NCI-H82 treated with DMSO at 0.1 percent for 48 hours (cell line): ENCODE results near the gene UQCRH.
"Not testable (repeated sequence)": the region's sequence is repeated elsewhere in the genome, so short reads cannot be mapped to it uniquely, and the experiment has no call there.

Source experiments
- DNase-seq: peaks from one replicate; lab custom pipeline; 2025; ENCODE audit not compliant: unreplicated experiment; lab: John Stamatoyannopoulos, UW

UQCRH gene

GRCh38 chr1:46298387-46298786 is 5.1 kb upstream of the UQCRH start:
- no peak for DNase-seq

- DNase-seq = no peak
Measured at GRCh38 chr1:46300673-46301405, 2.7 kb upstream of the UQCRH start.

GRCh38 chr1:46301406-46301807 is 2.1 kb upstream of the UQCRH start:
- DNase-seq = no peak

- no peak for DNase-seq
Measured at GRCh38 chr1:46301808-46302640, 1.5 kb upstream of the UQCRH start.

- no peak for DNase-seq
Measured at GRCh38 chr1:46302641-46303037, 859 bp upstream of the UQCRH start.

- no peak for DNase-seq
Measured at GRCh38 chr1:46303872-46304326, 401 bp downstream of the UQCRH start.

- no peak for DNase-seq
Measured at GRCh38 chr1:46306159-46306530, 2.6 kb downstream of the UQCRH start.

GRCh38 chr1:46309401-46310159 is 6.1 kb downstream of the UQCRH start:
- DNase-seq = no peak

- no peak for DNase-seq
Measured at GRCh38 chr1:46310321-46310720, 6.8 kb downstream of the UQCRH start.

- DNase-seq = no peak
Measured at GRCh38 chr1:46315669-46316403, 12.3 kb downstream of the UQCRH start.

GRCh38 chr1:46317323-46317722 is 13.8 kb downstream of the UQCRH start:
- no peak for DNase-seq

- DNase-seq = not testable (repeated sequence)
Measured at GRCh38 chr1:46319301-46319700, 15.8 kb downstream of the UQCRH start.

- peak; percentile 65 for DNase-seq
Measured at GRCh38 chr1:46319960-46320914, 16.7 kb downstream of the UQCRH start.

GRCh38 chr1:46322191-46322590 is 18.7 kb downstream of the UQCRH start:
- not testable (repeated sequence) for DNase-seq

- not testable (repeated sequence) for DNase-seq
Measured at GRCh38 chr1:46325285-46326076, 22.0 kb downstream of the UQCRH start.

GRCh38 chr1:46328182-46328581 is 24.7 kb downstream of the UQCRH start:
- DNase-seq = not testable (repeated sequence)

- DNase-seq = not testable (repeated sequence)
Measured at GRCh38 chr1:46329807-46330206, 26.3 kb downstream of the UQCRH start.

- not testable (repeated sequence) for DNase-seq
Measured at GRCh38 chr1:46330381-46330780, 26.9 kb downstream of the UQCRH start.
